HCT116 (cell line): ENCODE results near the gene BANF1. TPM values are rescaled to one million over a fixed set of nuclear protein-coding genes. Genes with fewer than 3 reads are reported as not detected.

Source experiments
- ATAC-seq: fragments of 200-7000 bp; cut with Tn5 transposase; 2 replicates; pipeline ENCODE4 v1.9.1; 2020; ENCODE audit warnings: mild to moderate bottlenecking, moderate library complexity
- BruUV-seq: library from RNA; stranded (reverse); fragments of 400-500 nt; replicated peaks from 2 replicates; lab custom pipeline; 2021; lab: Mats Ljungman, UMichigan
- CTCF ChIA-PET: fragments of 300-600 bp; sonication (Branson Sonifier 250); formaldehyde crosslinking; loops from one replicate; lab custom pipeline; 2021; ENCODE audit warnings: antibody characterized with exemption; lab: Charles Lee
- POLR2A ChIA-PET: fragments of 300-600, 350-600 bp; sonication (Branson Sonifier 250); formaldehyde crosslinking; loops from one replicate; lab custom pipeline; 2021; ENCODE audit warnings: antibody characterized with exemption; lab: Charles Lee
- RAD21 ChIA-PET, 2 experiments: fragments of 300-600 bp; sonication (Branson Sonifier 250); formaldehyde crosslinking; loops; one replicate each; lab custom pipeline; 2023; ENCODE audit warnings: low total read pairs in 2 of 2; ENCODE audit not compliant: uncharacterized antibody in 2 of 2, unreplicated experiment in 2 of 2, low non-redundant PET in 1 of 2; lab: Charles Lee
- DNase-seq: peaks from one replicate; pipeline ENCODE4 v3.0.0-alpha.2; 2010; ENCODE audit warnings: low read depth, low spot score
- H2AFZ ChIP-seq: fragments of 200-600 bp; shearing (Covaris generic), sonication (generic); 2 replicates; pipeline ENCODE4 v1.6.1; 2017; ENCODE audit warnings: low read depth, mixed run types, mixed read lengths, antibody characterized with exemption, low read length; ENCODE audit not compliant: poor library complexity, severe bottlenecking
- H3K27ac ChIP-seq: 2 replicates; pipeline ENCODE4 v1.5.1; 2012; ENCODE audit warnings: low read depth, low read length
- H3K27me3 ChIP-seq: fragments of 200-600 bp; sonication (generic); 2 replicates; pipeline ENCODE4 v1.6.1; 2016; ENCODE audit warnings: mixed run types, low read length, mixed read lengths; ENCODE audit not compliant: insufficient read depth
- H3K36me3 ChIP-seq, 2 experiments: fragments of 200-500 bp in 1 of 2; fragments of 200-600 bp in 1 of 2; sonication (Bioruptor generic) in 1 of 2; sonication (generic) in 1 of 2; 2 replicates each; pipeline versions ENCODE4 v1.5.1 to v1.6.1; 2014 to 2016; ENCODE audit warnings: low read length in 2 of 2, inconsistent platforms in 1 of 2, mixed read lengths in 1 of 2, mixed run types in 1 of 2; ENCODE audit not compliant: insufficient read depth in 2 of 2, control insufficient read depth in 1 of 2
- H3K4me1 ChIP-seq, 2 experiments: fragments of 200-600 bp in 1 of 2; sonication (generic) in 1 of 2; 2 replicates each; pipeline versions ENCODE4 v1.5.1 to v1.6.1; 2012 to 2017; ENCODE audit warnings: low read length in 2 of 2, inconsistent platforms in 1 of 2, mild to moderate bottlenecking in 1 of 2, mixed read lengths in 1 of 2, mixed run types in 1 of 2, moderate library complexity in 1 of 2; ENCODE audit not compliant: insufficient read depth in 2 of 2, control insufficient read depth in 1 of 2
- H3K4me2 ChIP-seq: fragments of 200-600 bp; sonication (generic); 2 replicates; pipeline ENCODE4 v1.6.1; 2017; ENCODE audit warnings: mixed run types, low read length, mixed read lengths
- H3K4me3 ChIP-seq, 2 experiments: fragments of 200-600 bp in 1 of 2; sonication (generic) in 1 of 2; replicated peaks in 1 of 2; 2 replicates each; pipeline ENCODE4 v1.5.1; 2011 to 2016; ENCODE audit warnings: low read length in 2 of 2, control low read depth in 1 of 2, low read depth in 1 of 2, mild to moderate bottlenecking in 1 of 2, mixed read lengths in 1 of 2, mixed run types in 1 of 2
- H3K79me2 ChIP-seq: fragments of 200-600 bp; sonication (generic); 2 replicates; pipeline ENCODE4 v1.6.1; 2017; ENCODE audit warnings: mild to moderate bottlenecking, mixed run types, low read length, moderate library complexity, mixed read lengths; ENCODE audit not compliant: insufficient read depth
- H3K9ac ChIP-seq: fragments of 200-600 bp; sonication (generic); 2 replicates; pipeline ENCODE4 v1.6.1; 2016; ENCODE audit warnings: low read length, mixed read lengths
- H3K9me2 ChIP-seq: fragments of 200-600 bp; sonication (generic), shearing (Covaris generic); 2 replicates; pipeline ENCODE4 v1.6.1; 2017; ENCODE audit warnings: mixed run types, mild to moderate bottlenecking, moderate library complexity; ENCODE audit not compliant: insufficient read depth
- H3K9me3 ChIP-seq, 2 experiments: fragments of 200-500 bp in 1 of 2; fragments of 200-600 bp in 1 of 2; sonication (Bioruptor generic) in 1 of 2; sonication (generic) in 1 of 2; 2 replicates each; pipeline ENCODE4 v1.6.1; 2014 to 2017; ENCODE audit warnings: low read length in 2 of 2, mixed read lengths in 2 of 2, inconsistent platforms in 1 of 2, low read depth in 1 of 2, mild to moderate bottlenecking in 1 of 2, mixed run types in 1 of 2, moderate library complexity in 1 of 2; ENCODE audit not compliant: control insufficient read depth in 1 of 2, insufficient read depth in 1 of 2
- H4K20me1 ChIP-seq: fragments of 200-600 bp; sonication (generic), shearing (Covaris generic); 2 replicates; pipeline ENCODE4 v1.6.1; 2017; ENCODE audit warnings: mixed run types, mild to moderate bottlenecking, moderate library complexity; ENCODE audit not compliant: insufficient read depth
- CBX3 ChIP-seq: IDR thresholded peaks from 2 replicates; pipeline ENCODE4 v1.6.1; 2012; ENCODE audit warnings: low read depth
- EGR1 ChIP-seq: IDR thresholded peaks from 2 replicates; pipeline ENCODE4 v1.6.1; 2012; ENCODE audit warnings: low read depth
- ELF1 ChIP-seq: IDR thresholded peaks from 2 replicates; pipeline ENCODE4 v1.6.1; 2012; ENCODE audit warnings: low read depth, borderline replicate concordance
- EZH2 ChIP-seq: fragments of 200-600 bp; sonication (generic); IDR thresholded peaks from 2 replicates; pipeline ENCODE4 v1.6.1; 2017; ENCODE audit warnings: antibody characterized with exemption, mixed run types
- JUND ChIP-seq: IDR thresholded peaks from 2 replicates; pipeline ENCODE4 v1.6.1; 2012
- POLR2A ChIP-seq: IDR thresholded peaks from 2 replicates; pipeline ENCODE4 v1.7.0; 2011; ENCODE audit warnings: borderline replicate concordance; ENCODE audit not compliant: insufficient read depth, insufficient read length; ENCODE audit errors: extremely low read depth
- RAD21 ChIP-seq: IDR thresholded peaks from 2 replicates; pipeline ENCODE4 v1.6.1; 2012; ENCODE audit warnings: low read depth, mild to moderate bottlenecking
- SRF ChIP-seq: IDR thresholded peaks from 2 replicates; pipeline ENCODE4 v1.6.1; 2012; ENCODE audit warnings: low read depth
- ZNF274 ChIP-seq: fragments of 200-500 bp; sonication (Bioruptor generic); IDR thresholded peaks from 2 replicates; pipeline ENCODE4 v1.6.1; 2014; ENCODE audit warnings: mild to moderate bottlenecking, low read depth, low read length, inconsistent platforms
- intact Hi-C: fragments of 100-400 bp; cut with micrococcal nuclease; formaldehyde crosslinking; loops from 2 replicates; pipeline ENCODE4 v1.10.0; 2022
- total RNA-seq: library from RNA; stranded (reverse); gene quantifications from one replicate; pipeline ENCODE4 v1.2.1, GENCODE V29; 2021; ENCODE audit not compliant: unreplicated experiment
- TF ChIP-seq, protein P1 (sequence below): IDR thresholded peaks from 2 replicates; pipeline ENCODE4 v1.6.1; 2011; ENCODE audit warnings: mild to moderate bottlenecking, low read length, moderate library complexity; ENCODE audit not compliant: insufficient replicate concordance; ENCODE audit errors: extremely low read depth

The BANF1 gene
- total RNA-seq, 1 experiment from 2014 or later, result 356 TPM

DNA sequence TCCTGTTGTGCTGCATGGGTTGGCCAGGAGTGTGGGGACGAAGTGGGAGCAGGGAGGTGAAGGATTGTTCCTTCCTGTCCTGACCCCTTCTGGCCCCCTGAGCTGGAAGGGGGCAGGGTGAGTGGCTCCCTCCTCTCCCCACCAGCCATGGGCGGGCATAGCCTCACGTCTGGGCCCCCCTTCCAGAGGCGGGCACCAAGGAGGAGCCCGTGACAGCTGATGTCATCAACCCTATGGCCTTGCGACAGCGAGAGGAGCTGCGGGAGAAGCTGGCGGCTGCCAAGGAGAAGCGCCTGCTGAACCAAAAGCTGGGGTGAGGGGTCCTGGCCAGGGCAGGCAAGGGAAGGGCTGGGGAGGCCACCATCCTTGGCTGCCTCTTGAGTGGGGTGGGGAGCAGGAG is 37.4 kb upstream of the BANF1 start:
- peaks cover 27 to 44% of the 10 kb centered on the region in 2 experiments; a peak in 3 of 4 replicates for H3K36me3 ChIP-seq
- intact Hi-C loops, result no loop called here
- H4K20me1 ChIP-seq, result no peaks in the 10 kb centered on the region
- DNase-seq (no peak), ATAC-seq (no peak)
- no peak overlapping the region for H3K4me2 ChIP-seq
- ChIA-PET CTCF (no interaction called here), POLR2A (interaction anchor here (1.7 kb wide), 1 partner anchor 75 kb away, joined by 3 read pairs; the partner anchor contains the start of gene CCDC85B), RAD21 (no interaction called here)
- no peaks in the 10 kb centered on the region for H3K9me2 ChIP-seq
- H3K79me2 ChIP-seq, result peaks cover 52% of the 10 kb centered on the region
- no peak overlapping the region for H2AFZ ChIP-seq
- TF ChIP-seq POLR2A (no peak), SRF (no peak), JUND (no peak), ZNF274 (no peak), EGR1 (no peak), CBX3 (no peak), EZH2 (no peak), RAD21 (no peak), ELF1 (no peak)
- TF ChIP-seq, protein P1, sequence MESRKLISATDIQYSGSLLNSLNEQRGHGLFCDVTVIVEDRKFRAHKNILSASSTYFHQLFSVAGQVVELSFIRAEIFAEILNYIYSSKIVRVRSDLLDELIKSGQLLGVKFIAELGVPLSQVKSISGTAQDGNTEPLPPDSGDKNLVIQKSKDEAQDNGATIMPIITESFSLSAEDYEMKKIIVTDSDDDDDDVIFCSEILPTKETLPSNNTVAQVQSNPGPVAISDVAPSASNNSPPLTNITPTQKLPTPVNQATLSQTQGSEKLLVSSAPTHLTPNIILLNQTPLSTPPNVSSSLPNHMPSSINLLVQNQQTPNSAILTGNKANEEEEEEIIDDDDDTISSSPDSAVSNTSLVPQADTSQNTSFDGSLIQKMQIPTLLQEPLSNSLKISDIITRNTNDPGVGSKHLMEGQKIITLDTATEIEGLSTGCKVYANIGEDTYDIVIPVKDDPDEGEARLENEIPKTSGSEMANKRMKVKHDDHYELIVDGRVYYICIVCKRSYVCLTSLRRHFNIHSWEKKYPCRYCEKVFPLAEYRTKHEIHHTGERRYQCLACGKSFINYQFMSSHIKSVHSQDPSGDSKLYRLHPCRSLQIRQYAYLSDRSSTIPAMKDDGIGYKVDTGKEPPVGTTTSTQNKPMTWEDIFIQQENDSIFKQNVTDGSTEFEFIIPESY, result no peak
- no peak overlapping the region for H3K27ac ChIP-seq
- H3K4me3 ChIP-seq, result no peak overlapping the region
- no peaks in the 10 kb centered on the region for H3K9me3 ChIP-seq
- H3K27me3 ChIP-seq, result no peaks in the 10 kb centered on the region
- no TSS peak for BruUV-seq
- H3K9ac ChIP-seq, result no peak overlapping the region
- peaks cover 8 to 21% of the 10 kb centered on the region in 2 experiments; a peak in 3 of 4 replicates for H3K4me1 ChIP-seq
